Keratinocyte (primary cell): ENCODE measurements around the gene RPL18. TPM values are rescaled to one million over a fixed set of nuclear protein-coding genes. Genes with fewer than 3 reads are reported as not detected.

Experiments used
- DNase-seq: peaks from one replicate; pipeline ENCODE4 v3.0.0-alpha.2; 2011; ENCODE audit warnings: low read depth, missing footprints, low spot score
- FAIRE-seq: peaks from 2 replicates; lab custom pipeline; 2011; peaks lifted over from hg19 to GRCh38; lab: Jason Lieb, UNC
- H2AFZ ChIP-seq: 2 replicates; pipeline ENCODE4 v1.6.0; 2012; ENCODE audit warnings: low read length, control low read depth, inconsistent platforms; ENCODE audit not compliant: control insufficient read depth
- H3K27ac ChIP-seq: 2 replicates; pipeline ENCODE4 v1.5.1; 2011; ENCODE audit warnings: low read length; ENCODE audit not compliant: control insufficient read depth, insufficient read depth
- H3K27me3 ChIP-seq: 3 replicates; pipeline ENCODE4 v1.6.0; 2011; ENCODE audit warnings: low read length; ENCODE audit not compliant: control insufficient read depth, insufficient read depth; ENCODE audit errors: extremely low read depth
- H3K36me3 ChIP-seq, 2 experiments: 2 replicates in 1 of 2; 3 replicates in 1 of 2; pipeline ENCODE4 v1.5.1; 2011; ENCODE audit warnings: low read length in 2 of 2, mild to moderate bottlenecking in 1 of 2; ENCODE audit not compliant: control insufficient read depth in 2 of 2, insufficient read depth in 2 of 2; ENCODE audit errors: extremely low read depth in 1 of 2
- H3K4me1 ChIP-seq: 3 replicates; pipeline ENCODE4 v1.5.1; 2011; ENCODE audit warnings: low read length; ENCODE audit not compliant: control insufficient read depth, insufficient read depth; ENCODE audit errors: extremely low read depth
- H3K4me2 ChIP-seq: 3 replicates; pipeline ENCODE4 v1.6.0; 2011; ENCODE audit warnings: low read depth, low read length; ENCODE audit not compliant: control insufficient read depth, insufficient read depth; ENCODE audit errors: extremely low read depth
- H3K4me3 ChIP-seq, 3 experiments: fragments of 200-600 bp in 1 of 3; sonication (generic) in 1 of 3; 2 replicates in 2 of 3; 3 replicates in 1 of 3; pipeline ENCODE4 v1.5.1; 2011 to 2016; ENCODE audit warnings: low read length in 3 of 3, mild to moderate bottlenecking in 3 of 3, control low read depth in 2 of 3, inconsistent platforms in 1 of 3, low read depth in 1 of 3, mixed read lengths in 1 of 3, mixed run types in 1 of 3, moderate library complexity in 1 of 3; ENCODE audit not compliant: control insufficient read depth in 2 of 3, insufficient read depth in 2 of 3; ENCODE audit errors: extremely low read depth in 1 of 3
- H3K79me2 ChIP-seq: 2 replicates; pipeline ENCODE4 v1.6.0; 2012; ENCODE audit warnings: low read length; ENCODE audit not compliant: control insufficient read depth, insufficient read depth
- H3K9ac ChIP-seq: 3 replicates; pipeline ENCODE4 v1.6.0; 2011; ENCODE audit warnings: low read length; ENCODE audit not compliant: control insufficient read depth, insufficient read depth; ENCODE audit errors: extremely low read depth
- H3K9me1 ChIP-seq: 3 replicates; pipeline ENCODE4 v1.6.0; 2011; ENCODE audit warnings: low read length; ENCODE audit not compliant: control insufficient read depth, insufficient read depth; ENCODE audit errors: extremely low read depth
- H3K9me3 ChIP-seq: 2 replicates; pipeline ENCODE4 v1.5.1; 2012; ENCODE audit warnings: low read depth, low read length; ENCODE audit not compliant: control insufficient read depth
- H4K20me1 ChIP-seq: 3 replicates; pipeline ENCODE4 v1.6.0; 2011; ENCODE audit warnings: low read length; ENCODE audit not compliant: control insufficient read depth, insufficient read depth; ENCODE audit errors: extremely low read depth
- EZH2 ChIP-seq: IDR thresholded peaks from one replicate; pipeline ENCODE4 v1.6.1; 2012; ENCODE audit warnings: inconsistent platforms, mild to moderate bottlenecking, low read length, moderate library complexity
- dilution Hi-C: fragments of 300-500 bp; cut with MboI; formaldehyde crosslinking; loops from one replicate; pipeline ENCODE4 v1.7.0; 2020; ENCODE audit warnings: low sequenced_read_pairs; ENCODE audit not compliant: extremely low pct_ligation_motif_present
- polyA plus RNA-seq, 5 experiments: library from polyadenylated mRNA; depleted of rRNA in 3 of 5; stranded (reverse) in 3 of 5; stranded (forward) in 1 of 5; unstranded in 1 of 5; fragments of >200 nt; gene quantifications; 1 replicate in 1 of 5; 2 replicates in 3 of 5; 3 replicates in 1 of 5; pipeline versions ENCODE4 v1.2.1 to v1.2.3, GENCODE V29; 2011 to 2012; ENCODE audit warnings: missing spikeins in 2 of 5, low read depth in 1 of 5, low replicate concordance in 1 of 5
- TF ChIP-seq, protein P1 (sequence below), 3 experiments: IDR thresholded peaks in 1 of 3; conservative IDR thresholded peaks in 1 of 3; optimal IDR thresholded peaks in 1 of 3; 2 replicates in 2 of 3; 3 replicates in 1 of 3; pipeline versions ENCODE3 to v1.5.1; 2011; ENCODE audit warnings: low read length in 3 of 3, mild to moderate bottlenecking in 3 of 3, moderate library complexity in 2 of 3, control low read depth in 1 of 3, inconsistent platforms in 1 of 3; ENCODE audit not compliant: insufficient read depth in 2 of 3; ENCODE audit errors: extremely low read depth in 1 of 3

Gene RPL18
- polyA plus RNA-seq, 1 donor (not counting 4 experiments of a cell fraction or from before 2014, with no cell fraction given) = 1,015 TPM

DNA sequence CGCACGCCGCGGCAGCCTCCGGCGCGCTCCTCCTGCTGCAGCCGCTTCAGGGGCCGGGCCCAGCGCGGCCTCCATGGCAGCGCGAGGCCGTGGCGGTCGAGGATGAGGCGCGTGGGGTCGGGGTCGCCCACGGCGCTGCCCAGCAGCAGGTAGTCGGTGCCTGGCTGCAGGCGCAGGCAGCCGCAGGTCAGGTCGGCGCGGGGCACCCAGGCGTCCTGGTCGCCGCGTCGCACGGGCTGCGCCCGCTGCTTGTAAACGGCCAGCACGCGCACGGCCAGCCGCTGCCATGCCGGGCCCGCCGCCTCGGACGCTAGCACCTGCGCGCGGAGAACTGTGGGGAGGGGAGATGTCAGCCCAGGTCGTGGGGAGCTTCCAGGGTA lies 42.7 kb upstream of the RPL18 start:
- no peaks in the 10 kb centered on the region for H4K20me1 ChIP-seq
- dilution Hi-C loops = no loop called here
- H2AFZ ChIP-seq = no peak overlapping the region
- DNase-seq (no peak), FAIRE-seq (no peak)
- TF ChIP-seq, protein P1, sequence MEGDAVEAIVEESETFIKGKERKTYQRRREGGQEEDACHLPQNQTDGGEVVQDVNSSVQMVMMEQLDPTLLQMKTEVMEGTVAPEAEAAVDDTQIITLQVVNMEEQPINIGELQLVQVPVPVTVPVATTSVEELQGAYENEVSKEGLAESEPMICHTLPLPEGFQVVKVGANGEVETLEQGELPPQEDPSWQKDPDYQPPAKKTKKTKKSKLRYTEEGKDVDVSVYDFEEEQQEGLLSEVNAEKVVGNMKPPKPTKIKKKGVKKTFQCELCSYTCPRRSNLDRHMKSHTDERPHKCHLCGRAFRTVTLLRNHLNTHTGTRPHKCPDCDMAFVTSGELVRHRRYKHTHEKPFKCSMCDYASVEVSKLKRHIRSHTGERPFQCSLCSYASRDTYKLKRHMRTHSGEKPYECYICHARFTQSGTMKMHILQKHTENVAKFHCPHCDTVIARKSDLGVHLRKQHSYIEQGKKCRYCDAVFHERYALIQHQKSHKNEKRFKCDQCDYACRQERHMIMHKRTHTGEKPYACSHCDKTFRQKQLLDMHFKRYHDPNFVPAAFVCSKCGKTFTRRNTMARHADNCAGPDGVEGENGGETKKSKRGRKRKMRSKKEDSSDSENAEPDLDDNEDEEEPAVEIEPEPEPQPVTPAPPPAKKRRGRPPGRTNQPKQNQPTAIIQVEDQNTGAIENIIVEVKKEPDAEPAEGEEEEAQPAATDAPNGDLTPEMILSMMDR (optimal IDR thresholded peaks at IDR 0.05 in 1 of 3, IDR thresholded peaks at IDR 0.05 in 1 of 3, conservative IDR thresholded peaks at IDR 0.05 in 1 of 3; ENCODE audit: extremely low read depth in 1 of 3, insufficient read depth in 2 of 3, low read length in 3 of 3) = no peak
- TF ChIP-seq EZH2 = no peak
- H3K36me3 ChIP-seq = no peaks in the 10 kb centered on the region
- H3K4me2 ChIP-seq = no peak overlapping the region
- no peaks in the 10 kb centered on the region for H3K27me3 ChIP-seq
- H3K27ac ChIP-seq = no peak overlapping the region
- no peak overlapping the region for H3K9ac ChIP-seq
- no peaks in the 10 kb centered on the region for H3K9me1 ChIP-seq
- H3K4me1 ChIP-seq = peaks cover 4% of the 10 kb centered on the region
- no peaks in the 10 kb centered on the region for H3K79me2 ChIP-seq
- no peaks in the 10 kb centered on the region for H3K9me3 ChIP-seq
- H3K4me3 ChIP-seq = no peak overlapping the region

DNA sequence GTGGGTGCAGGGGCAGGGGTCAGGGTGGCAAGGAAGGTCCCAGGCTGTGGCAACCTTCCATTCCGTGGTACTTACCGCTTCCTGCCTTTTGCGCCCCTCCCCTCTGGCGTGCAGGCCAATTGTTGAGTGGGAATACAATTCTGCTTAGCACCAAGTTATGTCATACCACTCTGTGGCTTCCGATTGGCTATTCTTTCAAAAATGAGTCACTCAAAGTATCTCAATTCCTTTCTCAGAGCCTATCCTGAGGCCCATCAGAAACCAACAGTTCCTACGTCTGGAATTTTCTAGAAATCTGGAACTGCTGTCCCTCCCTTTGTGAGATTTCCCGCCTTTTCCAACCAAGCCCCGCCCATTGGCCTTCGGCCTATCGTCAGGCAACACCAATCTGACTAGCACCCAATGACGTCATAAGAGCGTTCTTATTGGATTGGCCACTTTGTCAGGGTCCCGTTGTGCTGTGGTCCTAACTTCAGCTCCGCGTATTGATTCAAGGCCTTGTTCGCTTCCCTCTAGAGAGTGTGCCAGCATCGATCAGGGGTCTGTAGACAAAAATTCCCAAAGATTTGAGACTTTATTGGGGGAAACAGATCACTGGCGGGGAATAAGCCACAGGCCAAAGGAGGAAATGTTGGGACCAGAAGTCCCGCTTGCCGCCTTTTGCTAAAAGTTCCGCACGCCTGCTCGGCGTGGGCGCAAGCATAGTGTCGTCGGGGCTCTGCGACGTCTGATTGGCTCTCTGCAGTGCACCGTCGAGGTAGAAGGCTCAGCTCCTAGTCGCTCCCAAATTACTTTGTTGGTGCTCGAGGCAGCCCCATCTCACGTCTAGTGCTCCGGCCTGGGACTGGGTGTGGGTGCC lies 42.1 kb upstream of the RPL18 start:
- Histone ChIP-seq H3K9me3 (no peaks in the 10 kb centered on the region), H3K27me3 (no peaks in the 10 kb centered on the region), H3K4me2 (peak overlapping the region; percentile 1), H4K20me1 (no peaks in the 10 kb centered on the region), H3K9me1 (no peaks in the 10 kb centered on the region), H3K79me2 (no peaks in the 10 kb centered on the region), H3K36me3 (no peaks in the 10 kb centered on the region), H2AFZ (no peak overlapping the region), H3K27ac (no peak overlapping the region), H3K4me1 (peaks cover 4% of the 10 kb centered on the region), H3K4me3 (no peak overlapping the region), H3K9ac (no peak overlapping the region)
- dilution Hi-C loops = no loop called here
- DNase-seq (no peak), FAIRE-seq (peak; percentile 98)
- TF ChIP-seq EZH2 = no peak
- TF ChIP-seq, protein P1 (optimal IDR thresholded peaks at IDR 0.05 in 1 of 3, IDR thresholded peaks at IDR 0.05 in 1 of 3, conservative IDR thresholded peaks at IDR 0.05 in 1 of 3; ENCODE audit: extremely low read depth in 1 of 3, insufficient read depth in 2 of 3, low read length in 3 of 3) = no peak
